ENCODE data around the gene THBD.

- TF ChIP-seq CTCF (conservative IDR thresholded peaks at IDR 0.05; ENCODE audit: low read depth, low read length) (no peak), EZH2 (IDR thresholded peaks at IDR 0.05; ENCODE audit: low read length, unreplicated experiment) (no peak), EZH2phosphoT487 (IDR thresholded peaks at IDR 0.05; ENCODE audit: borderline replicate concordance, low read length) (no peak)
Measured at GRCh38 chr20:23031346-23031745, 18.1 kb downstream of the THBD start.
